ENCODE data around the gene DMBX1. TPM values are rescaled to one million over a fixed set of nuclear protein-coding genes. Genes with fewer than 3 reads are reported as not detected.

DMBX1 gene
- total RNA-seq, 2 experiments from 2014 or later, result 0.10 TPM; not detected in 1

Other genes starting within 250 kb of the DMBX1 start
- 10 to 100 TPM; 46.7 to 54.0 TPM for gene RAD54L, start 242.1 kb upstream of the DMBX1 start, total RNA-seq
- 10 to 100 TPM; 37.1 to 40.6 TPM for gene LRRC41, start 186.2 kb upstream of the DMBX1 start, total RNA-seq
- 100 to 1,000 TPM; 247 to 273 TPM for gene UQCRH, start 186.1 kb upstream of the DMBX1 start, total RNA-seq
- 10 to 100 TPM; 22.2 to 22.3 TPM for gene NSUN4, start 149.0 kb upstream of the DMBX1 start, total RNA-seq
- 1 to 10 TPM; 6.1 to 7.6 TPM for gene FAAH, start 95.5 kb upstream of the DMBX1 start, total RNA-seq
- gene KNCN, start 61.8 kb downstream of the DMBX1 start, total RNA-seq, result not detected
- 10 to 100 TPM; 58.2 to 63.3 TPM for gene MKNK1, start 114.4 kb downstream of the DMBX1 start, total RNA-seq
- 10 to 100 TPM; 19.5 to 21.4 TPM for gene MOB3C, start 127.0 kb downstream of the DMBX1 start, total RNA-seq
- gene ATPAF1, start 178.5 kb downstream of the DMBX1 start, total RNA-seq, result 10 to 100 TPM; 49.0 to 50.6 TPM
- not detected for gene TEX38, start 182.0 kb downstream of the DMBX1 start, total RNA-seq
- gene EFCAB14, start 229.3 kb downstream of the DMBX1 start, total RNA-seq, result 100 to 1,000 TPM in 1 of 2 experiments, 10 to 100 TPM in 1; 88.1 to 103 TPM

Data from activated CD4-positive, alpha-beta T cell treated with anti-CD3 and anti-CD28 coated beads, Interleukin-2, amount 10 ng/mL, durations not matched to agents 7 days and 5 days (primary cell).